Gastrocnemius medialis (tissue), 4 donors: Measurements from ENCODE around the gene ARHGAP15.

ENCODE experiments used
- POLR2A ChIP-seq, 2 donors: fragments of 450-650 bp; IDR thresholded peaks; one replicate each; pipeline ENCODE4 v1.6.1; 2017; ENCODE audit warnings: antibody characterized with exemption in 2 of 2, mild to moderate bottlenecking in 2 of 2, moderate library complexity in 2 of 2
- TF ChIP-seq, protein P1 (sequence below), 5 experiments: fragments of 450-650 bp in 3 of 5; fragments of 200-600 bp in 2 of 5; sonication (generic) in 2 of 5; IDR thresholded peaks in 4 of 5; conservative IDR thresholded peaks in 1 of 5; 1 replicate in 4 of 5; 2 replicates in 1 of 5; pipeline ENCODE4 v1.5.1; 2016 to 2019; ENCODE audit warnings: antibody characterized with exemption in 5 of 5, mild to moderate bottlenecking in 3 of 5, moderate library complexity in 3 of 5

DNA sequence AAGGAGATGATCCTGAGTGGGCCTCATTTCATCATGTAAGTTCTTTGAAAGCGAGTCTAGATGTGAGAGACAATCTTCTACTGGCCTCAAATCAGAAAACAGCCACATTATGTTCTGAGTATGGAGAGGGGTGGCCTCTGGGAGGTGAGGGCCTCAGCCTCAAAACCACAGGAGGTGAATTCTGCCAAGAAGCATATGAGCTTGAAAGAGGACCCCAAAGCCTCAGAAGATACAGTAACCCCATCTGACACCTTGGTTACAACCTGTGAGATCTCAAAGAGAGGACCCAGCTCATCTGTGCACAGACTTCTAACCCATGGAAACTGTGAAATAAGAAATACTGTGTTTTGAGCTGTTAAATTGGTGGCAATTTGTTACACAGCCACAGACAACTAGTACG lies 200.1 kb downstream of the ARHGAP15 start:
- TF ChIP-seq, protein P1, sequence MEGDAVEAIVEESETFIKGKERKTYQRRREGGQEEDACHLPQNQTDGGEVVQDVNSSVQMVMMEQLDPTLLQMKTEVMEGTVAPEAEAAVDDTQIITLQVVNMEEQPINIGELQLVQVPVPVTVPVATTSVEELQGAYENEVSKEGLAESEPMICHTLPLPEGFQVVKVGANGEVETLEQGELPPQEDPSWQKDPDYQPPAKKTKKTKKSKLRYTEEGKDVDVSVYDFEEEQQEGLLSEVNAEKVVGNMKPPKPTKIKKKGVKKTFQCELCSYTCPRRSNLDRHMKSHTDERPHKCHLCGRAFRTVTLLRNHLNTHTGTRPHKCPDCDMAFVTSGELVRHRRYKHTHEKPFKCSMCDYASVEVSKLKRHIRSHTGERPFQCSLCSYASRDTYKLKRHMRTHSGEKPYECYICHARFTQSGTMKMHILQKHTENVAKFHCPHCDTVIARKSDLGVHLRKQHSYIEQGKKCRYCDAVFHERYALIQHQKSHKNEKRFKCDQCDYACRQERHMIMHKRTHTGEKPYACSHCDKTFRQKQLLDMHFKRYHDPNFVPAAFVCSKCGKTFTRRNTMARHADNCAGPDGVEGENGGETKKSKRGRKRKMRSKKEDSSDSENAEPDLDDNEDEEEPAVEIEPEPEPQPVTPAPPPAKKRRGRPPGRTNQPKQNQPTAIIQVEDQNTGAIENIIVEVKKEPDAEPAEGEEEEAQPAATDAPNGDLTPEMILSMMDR (IDR thresholded peaks at IDR 0.05 in 4 of 5, conservative IDR thresholded peaks at IDR 0.05 in 1 of 5), result no peak
- no peak for TF ChIP-seq POLR2A (IDR thresholded peaks at IDR 0.05)
